GM12864 (cell line): ENCODE results near the gene SRGAP2C.
A peak's percentile ranks its signal among the peaks of the same experiment; 100 is the strongest.
"Not testable (repeated sequence)": the region's sequence is repeated elsewhere in the genome, so short reads cannot be mapped to it uniquely, and the experiment has no call there.

Experiments used
- DNase-seq: peaks from one replicate; pipeline ENCODE4 v3.0.0-alpha.2; 2011; ENCODE audit warnings: low read depth
- H3K4me3 ChIP-seq: 2 replicates; pipeline ENCODE4 v1.5.1; 2011; ENCODE audit warnings: mild to moderate bottlenecking, low read depth, low read length, control low read depth

Gene SRGAP2C

DNA sequence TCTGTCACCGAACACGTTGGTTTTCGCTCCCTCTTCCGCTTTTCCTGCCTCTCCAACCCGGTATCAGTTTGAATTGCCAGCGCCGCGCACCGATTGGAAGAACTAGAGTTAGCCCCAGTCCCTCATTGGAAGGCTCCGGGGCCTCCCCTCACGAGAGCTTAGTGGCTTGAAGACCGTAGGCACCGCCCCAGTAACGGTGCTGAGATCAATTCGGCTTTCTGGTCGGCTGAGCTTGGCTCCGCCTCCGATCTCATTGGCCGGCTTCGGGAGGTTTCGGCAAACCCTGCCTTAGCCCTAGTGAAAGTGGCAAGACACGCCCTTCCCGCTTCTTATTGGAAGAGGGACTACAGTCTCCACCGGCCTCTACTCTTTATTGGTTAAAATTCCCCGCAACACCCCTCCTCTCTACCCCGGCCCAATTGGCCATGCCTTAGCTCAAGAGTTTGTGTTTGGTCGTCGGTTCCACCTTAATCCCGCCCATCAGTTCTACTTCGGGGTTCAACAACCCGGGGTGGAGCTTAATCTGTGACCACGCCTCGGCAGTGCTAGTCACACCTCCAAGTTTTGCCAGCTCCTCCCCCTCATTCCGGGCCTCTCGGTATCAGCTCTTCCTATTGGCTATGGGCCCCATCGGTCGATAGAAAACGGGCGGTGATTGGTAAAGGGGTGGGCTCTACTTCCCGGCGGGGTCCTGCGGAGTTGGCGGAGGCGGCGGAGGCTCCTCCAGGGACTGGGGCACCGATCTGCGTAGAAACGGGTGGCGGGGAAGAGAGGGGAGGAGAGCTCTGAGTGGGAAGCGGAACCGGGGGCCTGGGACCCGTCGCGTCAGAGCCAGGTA is at the start of gene SRGAP2C, which contains the start of gene FAM72B:
Gene SRGAP2C (plus strand): TSS at position 686 of the 838 bp plus-strand sequence. CDS start 2,472 bp downstream, outside the sequence.
Gene FAM72B (minus strand): TSS at position 51 of the 838 bp plus-strand sequence. CDS start 851 bp downstream, outside the sequence.
- peak; percentile 97 for DNase-seq
- H3K4me3 ChIP-seq, result peak within 1 kb of the TSS; percentile 57

DNA sequence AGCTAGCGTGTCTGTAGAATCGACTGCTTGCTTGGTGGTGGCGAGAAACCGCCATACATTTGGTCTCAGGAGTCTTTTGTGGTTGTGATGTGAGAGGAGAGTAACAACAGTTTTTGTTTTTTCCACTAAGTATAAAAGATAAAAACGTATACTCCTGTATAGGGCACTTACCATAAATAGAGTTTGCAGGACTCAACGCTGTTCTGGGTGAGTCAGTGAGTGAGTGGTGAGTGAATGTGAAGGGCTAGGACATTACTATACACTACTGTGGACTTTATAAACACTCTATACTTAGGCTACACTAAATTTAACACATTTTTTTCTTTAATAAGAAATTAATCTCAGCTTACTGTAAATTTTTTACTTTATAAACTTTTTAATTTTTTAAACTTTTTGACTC is 44.4 kb upstream of the SRGAP2C start:
- DNase-seq, H3K4me3 ChIP-seq: not testable (repeated sequence)

DNA sequence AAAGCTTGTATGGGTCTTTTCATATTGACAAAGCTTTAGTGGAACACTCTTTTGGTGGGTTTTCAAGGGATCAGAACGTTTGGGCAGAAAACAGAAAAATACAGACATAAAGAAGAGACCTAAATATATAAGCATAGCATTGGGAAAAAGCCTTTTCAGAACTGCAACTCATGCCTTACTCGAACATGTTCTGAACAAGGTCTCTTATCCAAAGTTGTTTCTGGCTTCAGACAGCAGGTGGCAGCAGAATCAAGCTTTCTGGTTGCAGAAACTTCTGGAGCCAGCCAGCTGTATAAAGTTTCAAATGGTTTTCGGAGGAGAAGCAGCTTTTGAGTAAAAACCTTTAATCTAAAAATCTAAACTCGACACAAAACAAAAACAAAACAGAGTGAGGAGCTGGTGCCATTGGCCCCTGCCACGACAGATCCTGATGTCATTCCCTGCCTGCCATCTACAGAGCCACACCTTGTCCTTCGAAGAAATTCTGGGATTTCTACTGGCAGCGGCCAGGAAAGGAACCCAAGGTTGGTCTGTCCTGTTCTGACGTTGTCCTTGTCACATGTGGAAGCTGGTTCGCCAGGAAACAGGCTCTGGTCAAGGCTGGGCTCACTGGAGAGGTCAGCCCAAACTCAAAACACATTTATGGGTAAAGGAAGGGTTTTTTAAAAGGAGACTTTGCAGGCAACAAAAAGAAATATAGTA is 36.1 kb upstream of the SRGAP2C start:
- DNase-seq, H3K4me3 ChIP-seq: not testable (repeated sequence)

DNA sequence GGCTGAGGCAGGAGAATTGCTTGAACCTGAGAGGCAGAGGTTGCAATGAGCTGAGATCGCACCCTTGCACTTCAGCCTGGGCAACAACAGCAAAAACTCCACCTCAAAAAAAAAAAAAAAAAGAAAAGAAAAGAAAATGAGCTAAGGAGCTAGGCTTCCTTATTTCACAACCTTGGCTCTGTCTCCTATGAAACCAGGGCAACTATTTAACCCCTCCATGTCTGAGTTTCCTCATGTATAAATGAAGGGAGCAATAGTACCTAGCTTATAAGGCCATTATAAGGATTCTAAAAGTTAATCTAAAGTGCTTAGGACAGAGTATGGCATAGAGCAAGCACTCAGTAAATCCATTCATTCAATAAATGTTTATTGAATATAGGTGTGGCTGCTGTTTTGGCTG is 33.5 kb upstream of the SRGAP2C start:
- H3K4me3 ChIP-seq, DNase-seq: not testable (repeated sequence)

DNA sequence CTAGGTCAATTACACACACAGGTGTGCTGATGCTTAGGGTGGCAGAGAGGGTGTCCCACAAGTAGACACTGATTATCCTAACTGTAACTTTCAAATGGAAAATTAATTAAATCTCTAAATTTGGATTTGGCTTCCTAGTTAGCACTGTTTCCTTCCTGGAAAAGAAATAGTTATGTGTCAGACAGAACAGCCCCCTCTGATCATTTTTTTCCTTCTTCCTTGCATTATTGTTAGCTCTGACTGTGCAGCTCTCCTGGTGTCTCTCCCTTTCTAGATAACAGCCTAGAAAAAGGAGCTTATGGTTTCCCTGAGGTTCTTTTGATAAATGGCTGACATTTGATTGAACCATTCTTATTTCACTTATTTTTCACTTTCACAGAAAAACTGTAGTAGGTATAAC is 32.0 kb upstream of the SRGAP2C start:
- not testable (repeated sequence) for DNase-seq, H3K4me3 ChIP-seq

DNA sequence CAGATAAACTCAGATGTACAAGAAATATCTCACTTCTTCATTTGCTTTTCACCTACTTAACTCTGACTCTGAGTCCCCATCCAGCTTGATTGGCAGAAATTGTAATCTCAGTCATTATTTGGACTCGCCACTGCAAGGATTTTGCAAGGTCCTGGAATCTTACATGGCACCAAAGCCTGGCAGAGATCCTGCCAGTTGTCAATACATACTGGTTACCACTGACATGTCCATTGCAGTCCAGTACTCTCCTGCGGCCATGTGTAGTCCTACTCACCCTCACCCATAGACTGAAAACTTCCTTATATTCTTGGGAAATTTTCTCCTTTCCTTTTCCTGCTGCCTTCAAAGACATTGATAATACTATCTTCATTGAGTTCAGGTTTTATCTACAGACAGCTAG is 30.0 kb upstream of the SRGAP2C start:
- H3K4me3 ChIP-seq, DNase-seq: not testable (repeated sequence)

DNA sequence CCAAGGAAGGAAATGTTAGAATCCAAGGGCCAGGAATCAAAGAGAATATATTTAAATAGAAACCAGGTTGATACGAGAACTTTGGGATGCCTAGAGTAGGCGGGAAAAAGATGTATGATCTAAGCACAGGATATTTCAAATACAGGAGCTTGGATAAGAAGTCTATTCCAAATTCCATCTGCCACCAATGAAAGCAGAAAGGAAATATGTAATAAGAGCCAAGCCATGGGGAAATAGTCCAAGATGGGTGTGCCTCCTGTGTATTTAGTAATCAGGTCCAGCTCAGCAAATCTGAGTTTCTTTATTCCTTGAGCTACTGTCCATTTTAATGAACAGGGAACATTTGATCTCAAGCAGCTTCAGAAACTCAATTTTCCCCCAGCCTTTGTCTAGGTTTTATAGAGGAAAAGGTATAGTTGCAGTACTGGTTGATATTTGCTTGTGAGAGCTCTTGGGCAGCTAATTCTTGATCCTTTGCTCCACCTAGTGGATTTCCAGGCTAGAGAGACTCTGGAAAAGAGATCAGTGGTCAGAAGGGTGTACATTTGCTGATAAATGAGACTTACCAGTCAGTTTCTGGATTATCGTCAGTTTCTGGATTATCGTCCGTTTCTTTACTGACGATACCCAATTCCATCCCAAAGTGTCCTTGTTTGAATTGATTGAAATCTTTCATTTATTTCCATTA is 29.0 kb upstream of the SRGAP2C start:
- not testable (repeated sequence) for H3K4me3 ChIP-seq, DNase-seq

DNA sequence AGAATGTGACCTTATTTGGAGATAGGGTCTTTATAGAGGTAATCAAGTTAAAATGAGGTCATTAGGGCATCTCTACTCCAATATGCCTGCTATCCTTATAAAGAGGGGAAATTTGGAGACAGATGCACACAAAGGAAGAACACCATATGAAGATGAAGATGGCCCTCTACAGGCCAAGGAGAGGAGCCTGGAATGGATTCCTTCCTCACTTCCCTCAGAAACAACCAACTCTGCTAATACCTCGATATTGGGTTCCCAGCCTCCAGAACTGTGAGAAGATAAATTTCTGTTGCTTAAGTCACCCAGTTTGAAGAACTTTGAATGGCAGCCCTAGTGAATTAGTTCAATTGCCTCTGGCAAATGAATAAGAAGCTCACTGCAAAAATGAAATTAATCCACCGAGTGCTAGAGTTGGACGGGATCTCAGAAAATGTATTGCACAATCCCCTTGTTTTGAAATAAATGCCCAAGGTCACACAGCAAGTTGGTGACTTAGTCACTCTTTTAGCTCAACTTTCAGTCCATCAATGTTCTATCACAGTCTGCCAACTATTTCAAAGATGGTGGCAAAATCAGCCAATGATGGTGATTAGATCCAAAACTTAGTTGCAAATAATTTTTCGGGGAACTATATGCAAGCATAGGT is 27.7 kb upstream of the SRGAP2C start:
- DNase-seq, H3K4me3 ChIP-seq: not testable (repeated sequence)

DNA sequence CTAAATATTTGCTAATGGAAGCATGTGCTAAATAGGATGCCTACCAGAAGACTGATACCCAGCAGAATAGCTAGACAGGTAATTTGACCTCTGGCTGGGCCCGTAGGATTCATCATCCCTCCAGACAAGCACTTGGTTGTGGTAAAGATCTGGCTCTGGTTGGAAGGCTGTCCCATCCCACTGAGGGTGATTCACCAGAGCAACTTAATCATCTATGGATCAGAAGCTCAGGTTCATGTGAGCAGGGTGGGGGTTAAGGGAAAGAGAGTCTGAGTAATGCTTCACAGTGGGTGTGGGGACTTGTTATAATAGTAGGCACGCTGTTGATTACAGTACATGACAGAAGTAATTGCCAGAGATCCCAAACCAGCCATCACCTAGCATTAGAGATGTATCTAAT is 27.2 kb upstream of the SRGAP2C start:
- not testable (repeated sequence) for DNase-seq, H3K4me3 ChIP-seq

DNA sequence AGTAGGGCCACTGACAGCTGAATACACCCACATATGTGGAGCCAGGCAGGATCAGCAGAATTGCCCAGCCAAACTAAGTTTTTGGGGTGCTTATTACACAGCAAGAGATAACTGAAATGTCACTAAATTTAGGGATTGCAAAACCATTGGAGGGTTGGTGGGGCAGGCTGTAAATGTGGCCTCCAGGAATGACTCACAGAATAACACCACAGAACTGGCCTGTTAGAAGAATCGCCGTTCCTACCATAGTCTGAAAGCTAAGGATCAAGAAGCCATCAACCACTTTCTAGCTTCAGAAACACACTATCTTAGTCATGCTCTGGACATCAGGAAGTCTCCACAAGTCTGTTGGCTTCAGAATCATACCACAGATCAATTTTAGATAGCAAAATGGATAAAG is 24.7 kb upstream of the SRGAP2C start:
- not testable (repeated sequence) for H3K4me3 ChIP-seq, DNase-seq

DNA sequence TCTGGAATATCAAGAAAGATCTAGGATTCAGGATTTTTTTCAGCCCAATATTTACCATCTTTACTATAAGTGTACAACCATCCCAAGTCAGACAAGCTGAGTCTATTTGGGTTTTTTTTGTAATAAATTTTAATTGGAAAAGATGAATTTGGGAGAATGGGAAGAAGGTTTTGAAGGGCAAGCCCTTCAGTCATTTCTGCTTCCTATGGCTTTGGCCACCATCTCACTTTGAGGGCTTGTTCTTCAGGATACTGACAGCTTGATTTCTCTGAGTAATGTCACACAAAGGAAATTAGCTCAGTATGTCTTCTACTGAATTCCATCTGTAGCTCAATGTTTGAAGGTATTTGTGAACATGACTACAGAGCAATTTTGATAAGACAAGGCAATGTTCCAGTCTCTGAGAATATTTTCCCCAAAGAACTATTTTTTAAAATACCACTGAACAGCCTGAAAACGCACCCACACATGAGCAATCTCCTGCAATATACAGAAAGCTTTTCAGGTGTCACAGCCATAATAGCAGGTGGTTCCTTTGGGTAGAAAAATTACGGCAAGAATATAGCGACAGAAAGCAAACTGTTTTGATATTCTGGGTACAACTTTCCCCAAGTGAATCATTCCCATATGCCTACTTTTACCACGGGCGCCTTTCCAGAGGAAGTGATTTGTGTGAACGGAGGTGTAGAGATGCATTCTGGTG is 23.4 kb upstream of the SRGAP2C start:
- H3K4me3 ChIP-seq, DNase-seq: not testable (repeated sequence)

DNA sequence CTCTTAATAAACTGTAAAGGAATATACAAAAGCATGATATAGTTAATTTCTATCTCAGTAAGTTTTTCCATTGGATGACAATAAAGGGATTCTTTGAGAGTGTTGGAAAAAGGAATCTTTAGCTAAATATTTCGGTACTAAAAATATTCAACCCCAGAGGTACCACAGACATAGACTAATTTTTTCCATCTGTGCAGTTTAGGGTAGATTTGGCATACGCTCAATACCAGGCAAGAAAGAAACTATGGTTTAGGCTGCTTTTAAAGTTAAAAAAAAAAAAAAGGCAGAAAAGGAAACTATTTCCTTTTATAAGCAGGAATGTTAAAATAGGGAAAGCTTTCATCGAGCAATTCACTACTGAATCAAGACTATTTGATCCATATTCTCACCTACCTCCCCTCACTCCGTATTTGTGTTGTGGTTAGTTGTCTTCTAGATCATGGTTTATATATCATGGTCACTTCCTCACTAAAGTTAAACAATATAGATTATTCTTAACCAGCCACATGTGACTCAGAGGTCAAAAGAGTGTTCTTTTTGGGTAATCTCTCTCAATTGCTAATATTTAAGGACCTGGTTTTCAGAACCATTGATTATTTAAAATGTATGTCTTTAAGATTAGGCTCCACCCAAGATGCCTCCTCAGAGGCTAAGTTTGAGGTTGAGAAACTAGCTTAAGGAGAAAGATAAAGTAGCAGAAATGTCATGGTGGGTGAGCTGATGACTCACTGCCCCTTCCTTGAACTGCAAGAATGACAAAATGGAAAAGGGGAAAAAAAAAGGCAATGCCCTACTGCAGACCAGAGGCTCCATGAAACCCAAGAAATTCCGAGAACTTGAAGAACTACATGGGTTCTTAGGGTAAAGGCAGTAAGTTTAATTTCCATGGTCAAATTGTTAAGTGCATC is 20.7 kb upstream of the SRGAP2C start:
- not testable (repeated sequence) for DNase-seq, H3K4me3 ChIP-seq

DNA sequence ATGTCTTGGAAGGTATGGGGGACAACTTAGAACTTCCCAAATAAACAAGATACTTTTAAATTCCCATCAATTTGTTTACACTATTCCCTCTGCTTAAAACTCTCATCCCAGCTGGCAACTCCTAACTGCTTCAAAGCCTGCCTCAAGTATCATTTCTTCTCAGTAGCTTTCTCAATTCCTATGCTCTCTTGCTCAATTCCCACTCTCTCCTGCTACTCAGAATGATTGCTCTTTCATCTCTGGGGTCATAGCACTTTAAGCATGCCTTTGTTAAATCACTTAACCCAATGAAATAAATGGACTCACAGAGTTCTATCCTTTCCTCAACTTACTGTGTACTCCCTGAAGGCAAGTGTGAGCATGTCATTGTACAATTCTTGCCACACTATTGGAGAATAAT is 19.5 kb upstream of the SRGAP2C start:
- not testable (repeated sequence) for DNase-seq, H3K4me3 ChIP-seq

DNA sequence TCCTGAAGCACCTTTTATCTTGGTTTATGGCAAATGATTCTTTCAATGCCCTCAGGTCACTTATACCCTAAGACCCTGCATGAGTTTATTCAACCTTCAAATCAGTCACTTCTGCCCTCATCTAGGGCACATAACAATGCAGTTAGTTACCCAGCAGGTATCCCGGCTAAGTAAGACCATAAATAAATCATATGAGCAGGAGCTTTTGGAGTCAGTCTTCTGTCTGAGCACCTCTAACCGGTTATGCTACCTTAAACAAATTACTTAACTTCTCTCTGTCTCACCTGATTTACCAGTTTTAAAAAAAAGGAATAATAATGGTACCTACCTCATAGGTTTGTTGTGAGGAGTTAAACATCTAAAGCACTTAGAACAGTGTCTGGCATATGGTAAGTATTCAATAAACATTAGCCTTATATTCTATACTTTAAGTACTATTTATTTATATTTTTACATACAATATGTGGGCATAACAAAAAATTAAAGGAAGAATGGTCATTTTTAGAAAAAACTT is 17.5 kb upstream of the SRGAP2C start:
- H3K4me3 ChIP-seq, DNase-seq: not testable (repeated sequence)

DNA sequence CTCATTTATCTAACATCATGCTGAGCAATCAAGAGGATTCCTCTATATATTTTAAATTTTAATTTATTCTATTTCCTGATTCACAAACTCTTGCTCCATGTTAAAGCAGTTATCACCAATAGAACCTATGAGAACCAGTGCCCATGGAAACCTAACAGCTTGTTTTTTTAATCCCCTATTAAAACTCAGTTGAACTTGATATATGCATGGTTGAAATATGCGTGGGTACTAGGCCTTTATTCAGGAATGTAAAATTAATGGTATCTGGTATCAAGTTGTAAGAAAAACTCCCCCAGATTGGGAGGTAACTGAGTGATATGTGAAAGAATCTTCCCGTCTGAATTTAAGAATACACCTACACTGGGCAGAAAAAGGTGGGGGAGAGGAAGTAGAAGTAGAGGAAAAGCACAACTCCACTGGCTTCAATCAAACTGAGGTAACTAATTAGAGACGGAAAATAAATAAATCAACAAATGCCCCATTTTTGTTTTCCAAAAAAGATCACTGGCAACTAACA is 16.6 kb upstream of the SRGAP2C start:
- H3K4me3 ChIP-seq, DNase-seq: not testable (repeated sequence)

DNA sequence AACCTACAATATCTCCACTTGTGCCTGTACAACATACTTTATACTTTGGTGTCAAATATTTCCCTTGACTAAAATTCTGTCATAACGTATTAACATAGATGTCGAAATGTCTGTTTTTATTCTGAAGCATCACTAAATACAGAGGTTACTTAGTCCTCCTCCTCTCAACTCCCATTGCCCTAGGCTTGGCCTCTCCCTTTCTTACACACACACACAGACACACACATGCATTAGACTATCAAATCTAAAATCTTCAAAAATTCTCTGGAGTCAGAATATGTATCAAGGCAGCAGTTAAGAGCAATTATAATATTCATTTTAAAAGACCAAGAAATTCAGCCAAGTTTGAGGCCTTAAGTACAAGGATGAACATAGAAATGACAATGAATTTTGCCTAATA is 8.1 kb upstream of the SRGAP2C start:
- DNase-seq, H3K4me3 ChIP-seq: not testable (repeated sequence)

DNA sequence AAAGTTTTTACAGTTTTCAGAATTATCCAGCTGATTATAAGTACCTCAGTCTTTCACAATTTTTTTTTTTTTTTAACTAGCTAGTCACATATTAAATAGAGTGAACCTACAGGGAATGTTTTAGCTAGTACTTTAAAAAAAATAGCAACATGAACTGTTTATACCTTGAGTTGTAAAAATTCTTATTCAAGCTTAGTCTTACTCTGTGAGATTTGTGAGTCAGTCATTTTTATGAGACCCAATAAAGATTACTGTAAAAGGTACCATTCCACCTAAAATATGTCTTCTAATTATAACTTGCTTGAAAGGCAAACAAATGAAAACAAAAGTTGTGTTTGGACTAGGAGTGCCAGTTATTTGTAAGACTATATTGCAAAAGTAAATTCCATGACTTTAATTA is 6.6 kb upstream of the SRGAP2C start:
- not testable (repeated sequence) for DNase-seq, H3K4me3 ChIP-seq
